HG03139 (cell line): ENCODE results near the gene RNF115.
"Not testable (repeated sequence)": the region's sequence is repeated elsewhere in the genome, so short reads cannot be mapped to it uniquely, and the experiment has no call there.

Experiments
- ATAC-seq: cut with Tn5 transposase; IDR thresholded peaks from one replicate; pipeline ENCODE4 v1.9.1; 2021; ENCODE audit not compliant: unreplicated experiment

The RNF115 gene

GRCh38 chr1:145828367-145829026 is 4.6 kb upstream of the RNF115 start:
- no peak for ATAC-seq

- no peak for ATAC-seq
These were observed 4.1 kb upstream of the RNF115 start for GRCh38 chr1:145827966-145828365.

- ATAC-seq, result no peak
These were observed 2.1 kb upstream of the RNF115 start for GRCh38 chr1:145826030-145826429.

GRCh38 chr1:145824499-145824842 is 576 bp upstream of the RNF115 start:
- no peak for ATAC-seq

- not testable (repeated sequence) for ATAC-seq
These were observed 1.0 kb downstream of the RNF115 start for GRCh38 chr1:145822779-145823331.

- not testable (repeated sequence) for ATAC-seq
These were observed 5.8 kb downstream of the RNF115 start for GRCh38 chr1:145818095-145818494.

- not testable (repeated sequence) for ATAC-seq
These were observed 10.7 kb downstream of the RNF115 start for GRCh38 chr1:145812977-145813810.

GRCh38 chr1:145806844-145807243 is 17.1 kb downstream of the RNF115 start:
- no peak for ATAC-seq

GRCh38 chr1:145806408-145806807 is 17.5 kb downstream of the RNF115 start:
- no peak for ATAC-seq

GRCh38 chr1:145805057-145805456 is 18.8 kb downstream of the RNF115 start:
- ATAC-seq, result no peak

- no peak for ATAC-seq
These were observed 19.5 kb downstream of the RNF115 start for GRCh38 chr1:145804235-145805045.

- no peak for ATAC-seq
These were observed 24.1 kb downstream of the RNF115 start for GRCh38 chr1:145799806-145800205.

GRCh38 chr1:145796753-145797152 is 27.1 kb downstream of the RNF115 start:
- ATAC-seq, result no peak

- ATAC-seq, result no peak
These were observed 28.5 kb downstream of the RNF115 start for GRCh38 chr1:145795257-145795881.

- no peak for ATAC-seq
These were observed 31.4 kb downstream of the RNF115 start for GRCh38 chr1:145792484-145792883.

GRCh38 chr1:145791860-145792259 is 32.0 kb downstream of the RNF115 start:
- not testable (repeated sequence) for ATAC-seq

GRCh38 chr1:145788580-145788979 is 35.3 kb downstream of the RNF115 start:
- ATAC-seq, result no peak

GRCh38 chr1:145786271-145786670 is 37.6 kb downstream of the RNF115 start:
- ATAC-seq, result no peak

- ATAC-seq, result no peak
These were observed 38.3 kb downstream of the RNF115 start for GRCh38 chr1:145785547-145785946.

- no peak for ATAC-seq
These were observed 39.5 kb downstream of the RNF115 start for GRCh38 chr1:145784409-145784808.
